Measurements from ENCODE around the gene LINS1. TPM values are rescaled to one million over a fixed set of nuclear protein-coding genes. Genes with fewer than 3 reads are reported as not detected.
A peak's percentile ranks its signal among the peaks of the same experiment; 100 is the strongest.

LINS1 gene
- total and polyA plus RNA-seq, 3 donors from 2014 or later: 13.7 to 23.4 (median 17.3) TPM

GRCh38 chr15:100572362-100572983, 29.5 kb downstream of the LINS1 start:
- Histone ChIP-seq H3K9me3 (no peaks in the 10 kb centered on the region), H3K4me3 (no peak overlapping the region), H3K27me3 (no peaks in the 10 kb centered on the region), H3K4me1 (no peaks in the 10 kb centered on the region), H3K36me3 (ENCODE audit: low read depth, missing control alignments) (no peaks in the 10 kb centered on the region), H3K27ac (no peak overlapping the region)
- intact Hi-C loops (cut with DNase I; ENCODE audit: low total_unique reads): loop anchor here (10.0 kb wide), 1 partner anchor 228 kb away; the partner anchor contains the start of gene ADAMTS17
- DNase-seq: no peak
- TF ChIP-seq CTCF (IDR thresholded peaks at IDR 0.05): peak; percentile 15 to 60 (median 26)
- TF ChIP-seq POLR2A (IDR thresholded peaks at IDR 0.05): no peak
- WGBS, 2 donors: 71 to 72% methylated on average over 4 of the region's 4 CpGs

- Histone ChIP-seq H3K4me1 (no peaks in the 10 kb centered on the region), H3K27ac (no peak overlapping the region), H3K27me3 (no peaks in the 10 kb centered on the region), H3K36me3 (ENCODE audit: low read depth, missing control alignments) (no peaks in the 10 kb centered on the region), H3K9me3 (no peaks in the 10 kb centered on the region), H3K4me3 (no peak overlapping the region)
- 83 to 89% methylated on average over 6 of the region's 6 CpGs for WGBS, 2 donors
- DNase-seq: no peak
- intact Hi-C loops (cut with DNase I; ENCODE audit: low total_unique reads): loop anchor here (10.0 kb wide), 1 partner anchor 227 kb away; the partner anchor contains the start of gene ADAMTS17
- TF ChIP-seq POLR2A (IDR thresholded peaks at IDR 0.05) (no peak), CTCF (IDR thresholded peaks at IDR 0.05) (no peak)
These were observed 30.3 kb downstream of the LINS1 start for GRCh38 chr15:100571592-100572167.

- intact Hi-C loops (cut with DNase I; ENCODE audit: low total_unique reads): loop anchor here (10.0 kb wide), 1 partner anchor 226 kb away; the partner anchor contains the start of gene ADAMTS17
- no peak overlapping the region for H3K4me3 ChIP-seq
- TF ChIP-seq CTCF (IDR thresholded peaks at IDR 0.05) (no peak), POLR2A (IDR thresholded peaks at IDR 0.05) (no peak)
- H3K4me1 ChIP-seq: no peaks in the 10 kb centered on the region
- no peaks in the 10 kb centered on the region for H3K27me3 ChIP-seq
- H3K36me3 ChIP-seq (ENCODE audit: low read depth, missing control alignments): no peaks in the 10 kb centered on the region
- 65 to 66% methylated on average over 4 of the region's 4 CpGs for WGBS, 2 donors
- peak; percentile 42 for DNase-seq
- no peaks in the 10 kb centered on the region for H3K9me3 ChIP-seq
- no peak overlapping the region for H3K27ac ChIP-seq
These were observed 31.2 kb downstream of the LINS1 start for GRCh38 chr15:100570735-100571313.

- Histone ChIP-seq H3K27me3 (no peaks in the 10 kb centered on the region), H3K36me3 (ENCODE audit: low read depth, missing control alignments) (no peaks in the 10 kb centered on the region), H3K4me1 (no peaks in the 10 kb centered on the region), H3K4me3 (no peak overlapping the region), H3K27ac (no peak overlapping the region), H3K9me3 (no peaks in the 10 kb centered on the region)
- TF ChIP-seq CTCF (IDR thresholded peaks at IDR 0.05): no peak
- no peak for TF ChIP-seq POLR2A (IDR thresholded peaks at IDR 0.05)
- DNase-seq: no peak
- intact Hi-C loops (cut with DNase I; ENCODE audit: low total_unique reads): loop anchor here (10.0 kb wide), 1 partner anchor 225 kb away; the partner anchor contains the start of gene ADAMTS17
- 88 to 90% methylated on average over 3 of the region's 3 CpGs for WGBS, 2 donors
These were observed 31.7 kb downstream of the LINS1 start for GRCh38 chr15:100570275-100570674.
